GM19328 (cell line): Measurements from ENCODE around the gene BRD3.
"Not testable (repeated sequence)": the region's sequence is repeated elsewhere in the genome, so short reads cannot be mapped to it uniquely, and the experiment has no call there.

Experiments
- ATAC-seq: cut with Tn5 transposase; IDR thresholded peaks from one replicate; pipeline ENCODE4 v1.9.1; 2021; ENCODE audit warnings: mild to moderate bottlenecking, moderate library complexity; ENCODE audit not compliant: unreplicated experiment

BRD3 gene

GRCh38 chr9:134067904-134068743 lies at the start of gene BRD3:
Gene BRD3 (minus strand): TSS chr9:134068026. CDS start chr9:134053477, 14,549 bp downstream.
- peak; percentile 82 for ATAC-seq

GRCh38 chr9:134112561-134112960 lies 44.7 kb upstream of the BRD3 start:
- ATAC-seq, result no peak

GRCh38 chr9:134111064-134111463 lies 43.2 kb upstream of the BRD3 start:
- ATAC-seq, result no peak

DNA sequence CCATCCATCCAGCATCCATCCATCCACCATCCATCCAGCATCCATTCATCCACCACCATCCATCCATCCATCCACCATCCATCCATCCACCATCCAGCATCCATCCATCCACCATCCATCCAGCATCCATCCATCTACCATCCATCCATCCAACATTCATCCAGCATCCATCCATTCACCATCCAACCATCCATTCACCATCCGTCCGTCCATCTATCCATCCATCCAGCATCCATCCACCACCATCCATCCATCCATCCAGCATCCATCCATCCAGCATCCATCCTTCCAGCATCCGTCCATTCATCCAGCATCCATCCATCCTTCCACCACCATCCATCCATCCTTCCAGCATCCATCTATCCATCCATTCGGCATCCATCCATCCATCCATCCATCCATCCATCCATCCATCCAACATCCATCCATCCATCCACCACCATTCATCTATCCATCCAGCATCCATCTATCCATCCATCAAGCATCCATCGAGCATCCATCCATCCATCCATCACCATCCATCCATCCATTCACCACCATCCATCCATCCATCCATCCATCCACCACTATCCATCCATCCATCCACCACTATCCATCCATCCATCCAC lies 35.7 kb upstream of the BRD3 start:
- no peak for ATAC-seq

GRCh38 chr9:134101623-134102149 lies 33.9 kb upstream of the BRD3 start:
- no peak for ATAC-seq

DNA sequence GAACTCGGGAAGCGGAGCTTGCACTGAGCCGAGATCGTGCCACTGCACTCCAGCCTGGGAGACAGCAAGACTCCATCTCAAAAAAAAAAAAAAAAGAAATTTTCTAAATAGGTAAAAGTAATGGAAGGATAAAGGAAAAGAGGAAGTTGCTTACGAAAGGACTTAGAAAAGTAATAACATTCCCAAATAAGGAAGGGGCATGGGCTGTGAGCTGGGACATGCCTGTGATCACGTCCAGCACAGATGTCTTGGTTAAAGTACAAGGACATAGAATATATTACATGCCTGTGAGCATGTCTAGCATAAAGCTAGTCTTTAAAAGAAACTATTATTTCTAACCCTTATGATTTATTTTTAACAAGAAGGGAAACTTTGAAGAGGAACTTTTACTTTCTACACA lies 33.3 kb upstream of the BRD3 start:
- not testable (repeated sequence) for ATAC-seq

- no peak for ATAC-seq
Measured at GRCh38 chr9:134100040-134100439, 32.2 kb upstream of the BRD3 start.

DNA sequence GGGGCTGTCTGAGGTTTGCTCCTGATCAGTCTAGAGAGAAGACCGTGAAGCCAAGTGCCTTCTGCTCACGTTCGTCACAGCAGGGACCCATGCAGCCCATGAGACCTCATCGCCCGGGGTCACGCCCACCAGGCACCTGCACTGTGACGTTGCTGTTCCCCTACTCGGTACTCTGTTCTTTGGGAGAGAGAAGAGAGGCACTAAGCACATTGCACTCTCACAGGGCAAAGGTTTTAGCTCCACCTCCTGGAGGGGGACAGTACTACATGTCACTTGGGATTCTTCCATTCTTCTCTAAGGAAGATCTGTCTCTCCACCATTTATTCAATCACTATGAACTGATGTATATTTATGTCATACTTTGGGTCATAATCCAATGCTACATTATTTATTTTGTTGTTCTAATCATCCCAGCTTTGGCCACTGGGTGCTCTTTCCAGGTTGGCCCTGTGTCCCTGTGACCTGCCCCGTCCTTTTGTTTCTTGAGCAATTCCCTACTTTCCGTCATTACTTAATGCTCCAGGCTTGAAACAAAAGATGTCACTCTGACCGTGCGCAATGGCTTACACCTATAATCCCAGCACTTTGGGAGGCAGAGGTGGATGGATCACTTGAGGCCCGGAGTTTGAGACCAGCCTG lies 31.4 kb upstream of the BRD3 start:
- no peak for ATAC-seq

GRCh38 chr9:134089972-134090371 lies 22.1 kb upstream of the BRD3 start:
- ATAC-seq, result no peak

- no peak for ATAC-seq
Measured at GRCh38 chr9:134088063-134088725, 20.4 kb upstream of the BRD3 start.

- ATAC-seq, result no peak
Measured at GRCh38 chr9:134085674-134086073, 17.8 kb upstream of the BRD3 start.

DNA sequence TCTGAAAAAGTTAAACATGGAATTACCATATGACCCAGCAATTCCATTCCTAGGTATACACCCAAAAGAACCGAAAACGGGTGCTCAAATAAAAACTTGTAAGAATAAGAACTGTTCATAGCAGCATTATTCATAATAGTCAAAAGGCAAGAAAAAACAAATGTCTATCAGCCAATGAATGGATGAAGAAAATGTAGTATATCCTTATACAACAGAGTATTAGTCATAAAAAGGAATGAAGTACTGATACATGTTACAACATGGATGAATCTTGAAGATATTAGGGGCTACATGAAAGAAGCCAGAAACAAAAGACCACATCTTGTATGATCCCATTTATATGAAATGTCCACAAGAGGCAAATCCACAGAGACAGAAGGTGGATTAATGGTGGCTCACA lies 15.6 kb upstream of the BRD3 start:
- no peak for ATAC-seq

DNA sequence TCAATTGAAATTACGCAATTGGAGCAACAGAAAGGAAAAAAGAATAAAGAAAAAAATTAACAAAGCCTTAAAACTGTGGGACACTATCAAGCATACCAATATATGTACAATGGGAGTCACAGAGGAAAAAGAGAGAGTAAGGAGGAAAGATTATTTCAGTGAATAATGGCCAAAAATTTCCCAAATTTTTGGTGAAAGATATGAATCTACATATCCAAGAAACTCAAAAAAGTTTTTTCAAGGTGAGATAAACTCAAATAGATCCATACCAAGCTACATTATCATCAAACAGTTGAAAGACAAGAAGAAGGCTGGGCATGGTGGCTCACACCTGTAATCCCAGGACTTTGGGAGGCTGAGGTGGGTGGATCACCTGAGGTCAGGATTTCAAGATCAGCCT lies 8.8 kb upstream of the BRD3 start:
- no peak for ATAC-seq

- not testable (repeated sequence) for ATAC-seq
Measured at GRCh38 chr9:134075689-134076088, 7.9 kb upstream of the BRD3 start.

GRCh38 chr9:134073500-134073899 lies 5.7 kb upstream of the BRD3 start:
- ATAC-seq, result no peak

GRCh38 chr9:134072683-134073082 lies 4.9 kb upstream of the BRD3 start:
- ATAC-seq, result not testable (repeated sequence)

DNA sequence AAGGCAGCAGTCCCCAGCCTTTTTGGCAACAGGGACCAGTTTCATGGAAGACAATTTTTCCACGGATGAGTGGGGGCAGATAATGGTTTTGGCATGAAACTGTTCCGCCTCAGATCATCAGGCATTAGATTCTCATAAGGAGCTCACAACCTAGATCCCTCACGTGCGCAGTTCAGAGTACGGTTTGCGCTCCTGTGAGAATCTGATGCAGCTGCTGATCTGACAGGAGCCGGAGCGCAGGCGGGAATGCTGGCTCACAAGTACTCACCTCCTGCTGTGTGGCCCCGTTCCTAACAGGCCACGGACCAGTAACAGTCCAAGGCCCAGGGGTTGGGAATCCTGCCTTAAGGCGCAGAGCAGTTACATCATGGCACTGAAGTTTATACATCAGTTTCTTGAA lies 3.3 kb upstream of the BRD3 start:
- ATAC-seq, result no peak

GRCh38 chr9:134069480-134070399 lies 1.9 kb upstream of the BRD3 start:
- no peak for ATAC-seq

- no peak for ATAC-seq
Measured at GRCh38 chr9:134068744-134069479, 1.1 kb upstream of the BRD3 start.
